ENCODE results near the gene SYNPO2L. TPM values are rescaled to one million over a fixed set of nuclear protein-coding genes. Genes with fewer than 3 reads are reported as not detected.
"Not testable (repeated sequence)": the region's sequence is repeated elsewhere in the genome, so short reads cannot be mapped to it uniquely, and the experiment has no call there.

Gene SYNPO2L
- total and polyA plus RNA-seq, 2 donors (not counting 1 experiment from before 2014, with no cell fraction given), result 0.07 TPM; not detected in 1

DNA sequence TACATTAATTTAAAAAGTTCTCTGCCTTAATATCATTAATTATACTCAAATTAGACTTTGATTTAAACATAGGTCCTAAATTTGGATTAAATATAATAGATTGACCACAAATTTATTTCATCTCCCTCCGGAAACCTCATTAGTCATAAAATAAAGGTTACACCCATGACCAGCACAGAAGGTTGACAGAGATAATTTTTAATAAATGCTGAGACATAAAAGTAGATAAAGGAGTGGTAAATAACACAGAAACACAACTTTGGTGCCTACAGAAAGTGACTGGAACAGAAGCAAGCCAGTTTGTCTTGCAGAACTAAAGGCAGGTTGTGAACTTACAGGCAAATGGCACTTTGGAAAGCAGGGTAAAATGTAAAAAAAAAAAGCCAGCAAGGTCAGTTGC lies 31.8 kb upstream of the SYNPO2L start:
- POLR2A ChIA-PET; H3K9me3 Mint-ChIP-seq (ENCODE audit: insufficient read depth); H2AFZ ChIP-seq (ENCODE audit: insufficient read depth, low read depth, low read length, poor library complexity, severe bottlenecking); CTCF ChIA-PET; H3K27me3 Mint-ChIP-seq; H3K4me1 Mint-ChIP-seq; H4K20me1 ChIP-seq (ENCODE audit: control insufficient read depth, insufficient read depth, low read length, poor library complexity, severe bottlenecking); H3K27ac Mint-ChIP-seq; H3K4me3 Mint-ChIP-seq; H3K4me2 ChIP-seq (replicated peaks; ENCODE audit: low read depth, low read length, poor library complexity, severe bottlenecking); H3K4me3 ChIP-seq (ENCODE audit: control extremely low read depth in 1 of 5, extremely low read depth in 1 of 5, insufficient read depth in 1 of 5, low read depth in 2 of 5, low read length in 4 of 5); intact Hi-C loops (cut with micrococcal nuclease); H3K79me2 ChIP-seq (ENCODE audit: control insufficient read depth, insufficient read depth, low read length); DNase-seq; H3K36me3 ChIP-seq (replicated peaks in 1 of 2; ENCODE audit: control extremely low read depth in 1 of 2, control insufficient read depth in 1 of 2, extremely low read depth in 1 of 2, insufficient read depth in 2 of 2, low read length in 1 of 2); ATAC-seq (ENCODE audit: low read depth); H3K9ac ChIP-seq (ENCODE audit: low read length); H3K4me1 ChIP-seq (ENCODE audit: control insufficient read depth in 2 of 2, insufficient read depth in 2 of 2, low read length in 2 of 2); H3K27me3 ChIP-seq (replicated peaks in 1 of 4; ENCODE audit: control extremely low read depth in 1 of 4, control insufficient read depth in 3 of 4, insufficient read depth in 4 of 4, low read length in 3 of 4); H3K27ac ChIP-seq (ENCODE audit: low read length in 2 of 2); H3K9me3 ChIP-seq (ENCODE audit: control extremely low read depth in 1 of 3, control insufficient read depth in 2 of 3, insufficient read depth in 1 of 3, low read length in 2 of 3): not testable (repeated sequence)
- no CpG with 5 or more reads among the region's 1 CpG for WGBS (ENCODE audit: insufficient coverage)

DNA sequence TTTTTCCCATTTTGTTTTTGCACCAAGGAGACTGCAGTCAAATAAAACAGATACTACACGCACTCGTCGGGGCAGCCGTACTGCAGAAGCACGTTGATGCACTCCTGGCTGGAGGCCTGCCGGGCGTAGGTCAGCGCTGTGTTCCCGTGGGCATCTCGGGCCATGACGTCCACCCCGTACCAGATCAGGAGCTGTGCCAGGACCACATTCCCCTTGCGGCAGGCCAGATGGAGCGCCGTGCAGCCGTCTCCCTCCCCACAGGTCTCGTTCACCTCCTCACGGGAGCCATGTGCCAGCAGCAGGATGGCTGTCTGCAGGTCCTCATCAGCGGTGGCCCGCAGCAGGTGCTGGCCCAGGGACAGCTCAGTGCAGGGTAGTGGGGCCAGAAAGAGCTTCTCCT lies 18.7 kb upstream of the SYNPO2L start:
- POLR2A ChIA-PET; H3K9ac ChIP-seq (ENCODE audit: low read length); H3K36me3 ChIP-seq (replicated peaks in 1 of 2; ENCODE audit: control extremely low read depth in 1 of 2, control insufficient read depth in 1 of 2, extremely low read depth in 1 of 2, insufficient read depth in 2 of 2, low read length in 1 of 2); H3K4me1 ChIP-seq (ENCODE audit: control insufficient read depth in 2 of 2, insufficient read depth in 2 of 2, low read length in 2 of 2); DNase-seq; H3K4me1 Mint-ChIP-seq; H3K27me3 ChIP-seq (replicated peaks in 1 of 4; ENCODE audit: control extremely low read depth in 1 of 4, control insufficient read depth in 3 of 4, insufficient read depth in 4 of 4, low read length in 3 of 4); H3K27ac Mint-ChIP-seq; H3K4me3 Mint-ChIP-seq; H3K9me3 Mint-ChIP-seq (ENCODE audit: insufficient read depth); H3K4me3 ChIP-seq (ENCODE audit: control extremely low read depth in 1 of 5, extremely low read depth in 1 of 5, insufficient read depth in 1 of 5, low read depth in 2 of 5, low read length in 4 of 5); H3K27me3 Mint-ChIP-seq; ATAC-seq (ENCODE audit: low read depth); H3K4me2 ChIP-seq (replicated peaks; ENCODE audit: low read depth, low read length, poor library complexity, severe bottlenecking); CTCF ChIA-PET; intact Hi-C loops (cut with micrococcal nuclease); H3K9me3 ChIP-seq (ENCODE audit: control extremely low read depth in 1 of 3, control insufficient read depth in 2 of 3, insufficient read depth in 1 of 3, low read length in 2 of 3); H4K20me1 ChIP-seq (ENCODE audit: control insufficient read depth, insufficient read depth, low read length, poor library complexity, severe bottlenecking); H3K79me2 ChIP-seq (ENCODE audit: control insufficient read depth, insufficient read depth, low read length); H2AFZ ChIP-seq (ENCODE audit: insufficient read depth, low read depth, low read length, poor library complexity, severe bottlenecking); H3K27ac ChIP-seq (ENCODE audit: low read length in 2 of 2): not testable (repeated sequence)
- no CpG with 5 or more reads among the region's 20 CpGs for WGBS (ENCODE audit: insufficient coverage)

DNA sequence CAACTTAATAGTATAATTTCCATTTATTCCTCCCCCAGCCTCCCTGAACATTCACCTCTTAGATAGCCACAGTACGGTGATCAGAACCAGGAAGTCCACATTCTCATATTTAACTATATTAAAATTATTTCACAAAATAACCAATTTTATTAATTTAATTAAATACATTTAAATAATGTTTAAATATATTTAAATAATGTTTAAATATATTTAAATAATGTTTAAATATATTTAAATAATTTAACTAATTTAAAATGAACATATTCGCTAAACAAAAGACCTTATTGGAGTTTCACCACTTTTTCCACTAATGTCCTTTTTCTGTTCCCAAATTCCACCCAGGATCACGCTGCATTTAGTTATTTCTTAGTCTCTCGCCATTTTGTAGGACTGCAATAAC lies 12.5 kb upstream of the SYNPO2L start:
- intact Hi-C loops (cut with micrococcal nuclease); H3K79me2 ChIP-seq (ENCODE audit: control insufficient read depth, insufficient read depth, low read length); H3K4me3 Mint-ChIP-seq; POLR2A ChIA-PET; H3K36me3 ChIP-seq (replicated peaks in 1 of 2; ENCODE audit: control extremely low read depth in 1 of 2, control insufficient read depth in 1 of 2, extremely low read depth in 1 of 2, insufficient read depth in 2 of 2, low read length in 1 of 2); H3K4me1 ChIP-seq (ENCODE audit: control insufficient read depth in 2 of 2, insufficient read depth in 2 of 2, low read length in 2 of 2); H2AFZ ChIP-seq (ENCODE audit: insufficient read depth, low read depth, low read length, poor library complexity, severe bottlenecking); H4K20me1 ChIP-seq (ENCODE audit: control insufficient read depth, insufficient read depth, low read length, poor library complexity, severe bottlenecking); H3K4me2 ChIP-seq (replicated peaks; ENCODE audit: low read depth, low read length, poor library complexity, severe bottlenecking); H3K4me1 Mint-ChIP-seq; H3K9me3 ChIP-seq (ENCODE audit: control extremely low read depth in 1 of 3, control insufficient read depth in 2 of 3, insufficient read depth in 1 of 3, low read length in 2 of 3); H3K27ac ChIP-seq (ENCODE audit: low read length in 2 of 2); H3K9me3 Mint-ChIP-seq (ENCODE audit: insufficient read depth); DNase-seq; H3K4me3 ChIP-seq (ENCODE audit: control extremely low read depth in 1 of 5, extremely low read depth in 1 of 5, insufficient read depth in 1 of 5, low read depth in 2 of 5, low read length in 4 of 5); H3K27me3 ChIP-seq (replicated peaks in 1 of 4; ENCODE audit: control extremely low read depth in 1 of 4, control insufficient read depth in 3 of 4, insufficient read depth in 4 of 4, low read length in 3 of 4); CTCF ChIA-PET; H3K27ac Mint-ChIP-seq; H3K9ac ChIP-seq (ENCODE audit: low read length); H3K27me3 Mint-ChIP-seq; ATAC-seq (ENCODE audit: low read depth): not testable (repeated sequence)
- WGBS (ENCODE audit: insufficient coverage), result no CpG with 5 or more reads among the region's 4 CpGs

DNA sequence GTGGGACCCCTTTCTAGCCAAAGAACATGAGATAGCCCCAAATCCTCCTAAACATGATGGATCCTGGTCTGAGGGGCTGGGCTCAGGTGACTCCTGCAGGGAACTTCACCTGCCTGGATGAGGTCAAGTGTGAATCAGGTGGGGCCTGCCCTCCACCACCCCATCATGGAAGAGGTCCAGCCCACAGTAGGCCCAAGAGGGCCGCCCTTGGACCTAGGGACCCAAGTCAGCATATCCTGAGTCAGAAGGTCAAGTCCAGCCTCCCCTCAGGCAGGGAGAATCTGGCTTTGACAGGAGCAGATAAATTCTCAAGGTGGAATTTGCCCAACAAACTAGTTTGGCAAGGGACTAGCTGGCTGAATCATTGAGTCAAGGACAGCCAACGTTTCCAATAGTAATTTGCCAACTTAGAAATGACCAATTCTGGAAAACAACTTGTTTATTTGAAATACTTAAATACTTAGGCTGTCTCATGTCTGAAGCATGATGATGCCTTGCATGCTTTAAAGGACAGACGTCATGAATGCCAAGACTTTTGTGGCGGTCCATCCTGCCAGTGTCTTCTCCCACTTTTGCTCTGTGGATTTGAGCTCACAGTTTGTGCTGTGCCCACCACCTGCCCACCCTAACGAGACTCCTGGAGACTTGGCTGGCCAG lies 10.5 kb upstream of the SYNPO2L start:
- H3K4me3 Mint-ChIP-seq; intact Hi-C loops (cut with micrococcal nuclease); H3K4me3 ChIP-seq (ENCODE audit: control extremely low read depth in 1 of 5, extremely low read depth in 1 of 5, insufficient read depth in 1 of 5, low read depth in 2 of 5, low read length in 4 of 5); H3K79me2 ChIP-seq (ENCODE audit: control insufficient read depth, insufficient read depth, low read length); H3K9me3 ChIP-seq (ENCODE audit: control extremely low read depth in 1 of 3, control insufficient read depth in 2 of 3, insufficient read depth in 1 of 3, low read length in 2 of 3); H3K27me3 Mint-ChIP-seq; DNase-seq; ATAC-seq (ENCODE audit: low read depth); H3K27me3 ChIP-seq (replicated peaks in 1 of 4; ENCODE audit: control extremely low read depth in 1 of 4, control insufficient read depth in 3 of 4, insufficient read depth in 4 of 4, low read length in 3 of 4); H4K20me1 ChIP-seq (ENCODE audit: control insufficient read depth, insufficient read depth, low read length, poor library complexity, severe bottlenecking); H3K9me3 Mint-ChIP-seq (ENCODE audit: insufficient read depth); POLR2A ChIA-PET; H3K4me1 ChIP-seq (ENCODE audit: control insufficient read depth in 2 of 2, insufficient read depth in 2 of 2, low read length in 2 of 2); H3K4me2 ChIP-seq (replicated peaks; ENCODE audit: low read depth, low read length, poor library complexity, severe bottlenecking); H2AFZ ChIP-seq (ENCODE audit: insufficient read depth, low read depth, low read length, poor library complexity, severe bottlenecking); H3K9ac ChIP-seq (ENCODE audit: low read length); H3K27ac Mint-ChIP-seq; H3K27ac ChIP-seq (ENCODE audit: low read length in 2 of 2); CTCF ChIA-PET; H3K4me1 Mint-ChIP-seq; H3K36me3 ChIP-seq (replicated peaks in 1 of 2; ENCODE audit: control extremely low read depth in 1 of 2, control insufficient read depth in 1 of 2, extremely low read depth in 1 of 2, insufficient read depth in 2 of 2, low read length in 1 of 2): not testable (repeated sequence)
- WGBS (ENCODE audit: insufficient coverage), result no CpG with 5 or more reads among the region's 5 CpGs
